Thoracic aorta (tissue), 2 donors: Measurements from ENCODE around the gene ENTPD6. TPM values are rescaled to one million over a fixed set of nuclear protein-coding genes. Genes with fewer than 3 reads are reported as not detected.
A peak's percentile ranks its signal among the peaks of the same experiment; 100 is the strongest.

ENCODE experiments used
- ATAC-seq: fragments of 150-250 bp; one replicate; pipeline ENCODE4 v1.8.0; 2017; ENCODE audit warnings: low read depth; ENCODE audit not compliant: insufficient number of reproducible peaks, low FRiP score
- DNase-seq: peaks from one replicate; pipeline ENCODE4 v3.0.0-alpha.2; 2020; ENCODE audit warnings: low spot score
- H3K27ac ChIP-seq, 2 donors: fragments of 200-600 bp; sonication (generic); 1 replicate in 1 of 2; 2 replicates in 1 of 2; pipeline ENCODE4 v1.5.1; 2016; ENCODE audit warnings: mild to moderate bottlenecking in 2 of 2, moderate library complexity in 2 of 2
- H3K27me3 ChIP-seq: fragments of 200-600 bp; sonication (generic); replicated peaks from 2 replicates; pipeline ENCODE4 v1.6.0; 2016; ENCODE audit warnings: mild to moderate bottlenecking; ENCODE audit not compliant: insufficient read depth
- H3K36me3 ChIP-seq: fragments of 200-600 bp; sonication (generic); one replicate; pipeline ENCODE4 v1.5.1; 2016
- H3K4me1 ChIP-seq, 2 donors: fragments of 200-600 bp; sonication (generic); 1 replicate in 1 of 2; 2 replicates in 1 of 2; pipeline versions ENCODE4 v1.5.1 to v1.6.0; 2016; ENCODE audit warnings: low read depth in 2 of 2, mild to moderate bottlenecking in 1 of 2; ENCODE audit not compliant: control insufficient read depth in 1 of 2
- H3K4me3 ChIP-seq: fragments of 200-600 bp; sonication (generic); 2 replicates; pipeline ENCODE4 v1.5.1; 2016; ENCODE audit warnings: mild to moderate bottlenecking
- H3K9me3 ChIP-seq: fragments of 200-600 bp; sonication (generic); 2 replicates; pipeline ENCODE4 v1.5.1; 2016
- total RNA-seq, 2 donors: library from RNA; depleted of rRNA; stranded (reverse); fragments of >200 nt; gene quantifications; one replicate each; pipeline versions ENCODE4 v1.1.0 to v1.2.3, GENCODE V29; 2016
- TF ChIP-seq, protein P1 (sequence below): fragments of 200-600 bp; sonication (generic); IDR thresholded peaks from one replicate; pipeline ENCODE4 v1.5.1; 2019; ENCODE audit warnings: antibody characterized with exemption

The ENTPD6 gene
- total RNA-seq, 2 donors from 2014 or later, result 82.0 to 107 TPM

DNA sequence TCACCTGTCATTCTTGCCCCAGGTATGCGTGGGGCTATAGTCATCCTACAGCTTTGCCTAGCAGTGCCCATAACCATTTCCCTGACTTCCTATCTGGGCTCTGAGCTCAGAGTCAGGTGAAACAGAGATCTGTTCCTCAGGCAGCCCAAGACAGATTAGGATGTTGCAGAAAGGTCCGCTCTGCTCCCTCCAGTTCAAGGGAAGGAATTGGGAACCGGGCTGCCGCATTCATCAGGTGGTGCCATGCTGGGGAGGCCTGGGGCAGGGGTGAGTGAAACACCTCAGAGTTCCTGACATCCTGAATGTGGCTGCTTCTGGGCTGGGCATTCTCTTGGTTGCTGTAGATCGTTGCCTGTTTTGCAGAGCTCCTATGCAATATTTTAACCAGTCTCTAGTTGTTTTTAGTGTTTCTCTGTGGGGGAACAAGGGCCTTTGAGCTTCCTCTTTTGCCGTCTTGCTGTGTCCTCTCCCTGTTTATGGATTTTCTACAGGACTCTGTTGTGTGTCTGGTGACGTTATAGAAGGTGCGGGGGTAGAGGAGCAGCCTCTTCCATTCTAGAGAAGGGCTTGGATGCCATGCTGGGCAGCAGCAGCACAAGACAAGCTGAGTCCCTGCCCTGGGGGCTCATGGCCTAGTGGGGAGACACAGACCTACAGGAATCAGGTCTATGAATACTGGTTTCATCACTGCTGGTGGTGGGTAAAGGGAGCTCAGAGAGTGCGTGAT, 9.2 kb downstream of the ENTPD6 start:
- H3K27ac ChIP-seq, result peak overlapping the region in 1 of 2 donors; percentile 32
- DNase-seq, result no peak
- no peak for ATAC-seq

DNA sequence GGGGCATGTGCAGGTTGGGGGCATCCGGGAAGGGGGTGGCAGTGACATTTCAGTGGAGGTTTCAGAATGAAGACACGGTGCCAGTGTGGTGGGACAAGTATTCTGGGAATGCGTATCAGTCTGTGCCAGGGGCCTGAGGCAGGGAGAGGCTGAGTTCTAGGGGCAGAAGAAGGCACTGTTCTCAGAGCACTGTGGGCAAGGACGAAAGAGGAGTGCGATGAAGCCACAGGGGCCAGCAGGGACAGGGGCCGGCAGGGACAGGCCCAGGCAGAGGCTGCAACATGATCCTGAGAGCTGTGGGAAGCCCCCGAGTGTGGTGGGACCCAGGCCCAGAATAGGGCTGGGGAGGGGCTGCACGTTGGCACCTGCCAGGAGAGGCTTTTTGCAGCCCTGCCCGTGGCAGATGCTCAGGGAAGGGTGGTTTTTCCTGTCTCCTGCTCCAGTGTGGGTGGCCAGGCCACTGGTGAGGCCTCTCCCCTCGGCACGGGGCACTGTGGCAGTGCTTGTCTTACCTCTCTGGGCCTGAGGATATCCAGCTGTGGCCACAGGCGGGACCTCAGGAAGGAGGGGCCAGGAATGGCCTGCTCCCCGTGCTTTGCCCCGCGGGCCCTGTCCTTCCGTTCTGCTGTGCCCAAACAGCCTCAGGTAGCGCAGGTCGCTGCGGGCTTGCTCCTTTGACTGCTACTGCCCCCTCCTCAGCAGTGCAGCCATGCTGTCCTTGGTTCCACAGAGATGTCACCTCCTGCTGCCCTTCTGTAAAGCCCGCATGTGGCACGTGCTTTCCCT, 10.0 kb downstream of the ENTPD6 start:
- no peak for DNase-seq
- Histone ChIP-seq H3K27ac (no peak overlapping the region), H3K4me3 (no peak overlapping the region), H3K36me3 (no peaks in the 10 kb centered on the region), H3K27me3 (no peaks in the 10 kb centered on the region), H3K4me1 (peaks cover 0 to 7% of the 10 kb centered on the region in 2 donors), H3K9me3 (no peaks in the 10 kb centered on the region)
- TF ChIP-seq, protein P1, sequence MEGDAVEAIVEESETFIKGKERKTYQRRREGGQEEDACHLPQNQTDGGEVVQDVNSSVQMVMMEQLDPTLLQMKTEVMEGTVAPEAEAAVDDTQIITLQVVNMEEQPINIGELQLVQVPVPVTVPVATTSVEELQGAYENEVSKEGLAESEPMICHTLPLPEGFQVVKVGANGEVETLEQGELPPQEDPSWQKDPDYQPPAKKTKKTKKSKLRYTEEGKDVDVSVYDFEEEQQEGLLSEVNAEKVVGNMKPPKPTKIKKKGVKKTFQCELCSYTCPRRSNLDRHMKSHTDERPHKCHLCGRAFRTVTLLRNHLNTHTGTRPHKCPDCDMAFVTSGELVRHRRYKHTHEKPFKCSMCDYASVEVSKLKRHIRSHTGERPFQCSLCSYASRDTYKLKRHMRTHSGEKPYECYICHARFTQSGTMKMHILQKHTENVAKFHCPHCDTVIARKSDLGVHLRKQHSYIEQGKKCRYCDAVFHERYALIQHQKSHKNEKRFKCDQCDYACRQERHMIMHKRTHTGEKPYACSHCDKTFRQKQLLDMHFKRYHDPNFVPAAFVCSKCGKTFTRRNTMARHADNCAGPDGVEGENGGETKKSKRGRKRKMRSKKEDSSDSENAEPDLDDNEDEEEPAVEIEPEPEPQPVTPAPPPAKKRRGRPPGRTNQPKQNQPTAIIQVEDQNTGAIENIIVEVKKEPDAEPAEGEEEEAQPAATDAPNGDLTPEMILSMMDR, result no peak
- ATAC-seq, result no peak

More for the DNA sequence above, 9.2 kb downstream of the ENTPD6 start:
- H3K36me3 ChIP-seq, result no peaks in the 10 kb centered on the region
- H3K4me1 ChIP-seq, result peaks cover 6 to 14% of the 10 kb centered on the region in 2 donors
- no peaks in the 10 kb centered on the region for H3K9me3 ChIP-seq
- H3K4me3 ChIP-seq, result no peak overlapping the region
- H3K27me3 ChIP-seq, result no peaks in the 10 kb centered on the region
- TF ChIP-seq, protein P1, result no peak

DNA sequence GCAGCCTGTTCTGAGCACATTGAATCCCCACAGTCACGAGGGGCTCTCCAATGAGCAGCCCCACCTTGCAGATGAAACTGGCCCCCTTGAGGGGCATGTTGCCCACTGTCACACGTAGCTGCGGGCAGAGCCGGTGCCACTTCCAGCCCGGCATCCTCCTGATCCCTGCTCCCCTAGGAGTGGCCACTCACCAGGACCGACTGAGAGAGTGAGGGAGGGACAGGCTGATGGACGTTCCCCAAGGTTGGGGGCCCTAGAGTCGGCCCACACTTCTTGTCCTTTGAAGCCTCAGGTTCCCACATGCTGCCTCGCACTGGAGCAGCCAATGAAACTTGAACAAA, 10.5 kb downstream of the ENTPD6 start:
- no peak for DNase-seq
- Histone ChIP-seq H3K27me3 (no peaks in the 10 kb centered on the region), H3K36me3 (no peaks in the 10 kb centered on the region), H3K4me3 (no peak overlapping the region), H3K4me1 (peaks cover 0 to 4% of the 10 kb centered on the region in 2 donors), H3K9me3 (no peaks in the 10 kb centered on the region), H3K27ac (no peak overlapping the region)
- TF ChIP-seq, protein P1, result no peak
- no peak for ATAC-seq

DNA sequence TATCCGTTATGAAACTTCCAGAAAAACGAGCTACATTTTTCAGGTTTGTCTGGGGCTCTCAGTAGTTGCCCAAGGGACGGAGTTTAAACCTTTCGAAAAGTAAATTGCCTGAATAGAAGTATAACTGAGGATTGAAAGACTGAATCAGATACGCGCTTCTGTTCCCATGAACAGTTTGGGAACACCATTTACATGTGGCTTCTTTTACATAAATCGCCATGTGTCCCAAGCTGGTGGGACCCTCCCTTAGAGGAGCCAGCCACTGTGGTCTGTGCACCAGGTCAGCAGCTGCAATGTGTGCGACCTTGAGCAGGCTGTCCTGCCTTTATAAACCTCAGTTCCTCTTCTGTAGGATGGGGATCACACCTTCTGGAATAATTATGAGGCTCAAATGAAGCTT, 11.0 kb downstream of the ENTPD6 start:
- no peaks in the 10 kb centered on the region for H3K27me3 ChIP-seq
- no peak overlapping the region for H3K4me3 ChIP-seq
- H3K4me1 ChIP-seq, result peaks cover 0 to 4% of the 10 kb centered on the region in 2 donors
- no peaks in the 10 kb centered on the region for H3K9me3 ChIP-seq
- H3K36me3 ChIP-seq, result no peaks in the 10 kb centered on the region
- TF ChIP-seq, protein P1, result no peak
- H3K27ac ChIP-seq, result no peak overlapping the region
- DNase-seq (no peak), ATAC-seq (no peak)

DNA sequence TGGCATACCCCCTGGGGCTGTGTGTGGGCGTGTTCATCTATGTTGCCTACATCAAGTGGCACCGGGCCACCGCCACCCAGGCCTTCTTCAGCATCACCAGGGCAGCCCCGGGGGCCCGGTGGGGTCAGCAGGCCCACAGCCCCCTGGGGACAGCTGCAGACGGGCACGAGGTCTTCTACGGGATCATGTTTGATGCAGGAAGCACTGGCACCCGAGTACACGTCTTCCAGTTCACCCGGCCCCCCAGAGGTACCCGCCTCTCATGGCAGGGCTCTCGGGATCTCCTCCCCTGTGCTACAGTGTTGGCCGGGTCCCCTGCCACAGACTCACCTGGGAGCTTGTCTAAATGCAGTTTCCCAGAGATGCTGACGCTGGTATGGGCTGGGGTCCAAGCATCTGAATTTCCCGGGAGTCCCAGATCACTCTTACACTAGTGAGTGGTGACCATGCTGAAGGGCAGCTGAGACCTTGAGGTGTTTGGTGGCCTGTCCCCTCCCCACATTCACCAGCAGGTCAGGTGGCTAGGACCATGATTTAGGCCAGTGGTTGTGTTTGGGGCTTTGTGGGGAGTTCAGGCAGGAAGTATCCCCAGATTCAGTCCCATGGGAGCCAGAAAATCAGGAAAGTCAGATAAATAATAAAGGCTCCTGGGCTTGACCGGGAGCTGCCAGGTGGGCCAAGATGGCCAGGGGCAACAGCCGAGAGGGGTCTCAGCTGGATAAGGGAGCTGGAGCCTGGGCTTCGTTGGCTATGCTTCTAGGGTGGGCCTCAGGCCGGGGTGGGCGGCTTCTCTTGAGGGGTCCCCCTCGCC, 11.8 kb downstream of the ENTPD6 start:
- H3K36me3 ChIP-seq, result peaks cover 6% of the 10 kb centered on the region
- no peak overlapping the region for H3K4me3 ChIP-seq
- peaks cover 0 to 4% of the 10 kb centered on the region in 2 donors for H3K4me1 ChIP-seq
- no peak overlapping the region for H3K27ac ChIP-seq
- ATAC-seq (no peak), DNase-seq (no peak)
- no peaks in the 10 kb centered on the region for H3K27me3 ChIP-seq
- TF ChIP-seq, protein P1, result no peak
- H3K9me3 ChIP-seq, result no peaks in the 10 kb centered on the region
